SK-N-MC (cell line): Measurements from ENCODE around the gene NCF2.

Source experiments
- EZH2 ChIP-seq: fragments of 200-600 bp; sonication (generic); IDR thresholded peaks from one replicate; pipeline ENCODE4 v1.6.1; 2017; ENCODE audit warnings: antibody characterized with exemption
- FOXP2 ChIP-seq: optimal IDR thresholded peaks from 2 replicates; pipeline ENCODE3; 2011; ENCODE audit warnings: mild to moderate bottlenecking, moderate library complexity; ENCODE audit not compliant: insufficient read depth; ENCODE audit errors: extremely low read length, control extremely low read depth
- POLR2AphosphoS5 ChIP-seq: IDR thresholded peaks from 2 replicates; pipeline ENCODE4 v1.6.1; 2012; ENCODE audit warnings: mild to moderate bottlenecking, low read depth, low read length, borderline replicate concordance

- TF ChIP-seq EZH2, result no peak
- TF ChIP-seq POLR2AphosphoS5, result no peak
- no peak for TF ChIP-seq FOXP2
These were observed 36.9 kb downstream of the NCF2 start for GRCh38 chr1:183553331-183553730.
